ENCODE data around the gene SLFN12L. TPM values are rescaled to one million over a fixed set of nuclear protein-coding genes. Genes with fewer than 3 reads are reported as not detected.
"Not testable (repeated sequence)": the region's sequence is repeated elsewhere in the genome, so short reads cannot be mapped to it uniquely, and the experiment has no call there.

The SLFN12L gene
- total RNA-seq, 1 donor from 2014 or later, result 2.4 TPM

- POLR2A ChIA-PET, result interaction anchor here (0.6 to 3.8 kb wide), 5 partner anchors 9 to 160 kb away, joined by 3 to 49 read pairs (median 3); partner anchors contain the start of genes AP2B1 and PEX12
- ATAC-seq (ENCODE audit: low read depth) (no peak), DNase-seq (no peak)
- Mint-ChIP-seq H3K27me3 (no peaks in the 10 kb centered on the region), H3K36me3 (ENCODE audit: low read depth) (peaks cover 10% of the 10 kb centered on the region), H3K27ac (peak overlapping the region; percentile 93), H3K9me3 (no peaks in the 10 kb centered on the region), H3K4me3 (peak overlapping the region; percentile 96), H3K4me1 (peaks cover 25% of the 10 kb centered on the region)
- intact Hi-C loops (cut with micrococcal nuclease), result loop anchor here (1.0 kb wide), 2 partner anchors 10 to 19 kb away; partner anchors contain the start of genes AP2B1 and PEX12
- no peak for TF ChIP-seq CTCF (IDR thresholded peaks at IDR 0.05)
- CTCF ChIA-PET, result interaction anchor here (0.9 kb wide), 1 partner anchor 9 kb away, joined by 3 read pairs; no protein-coding TSS in a partner anchor
These were observed 31.1 kb upstream of the SLFN12L start for GRCh38 chr17:35568561-35568960.

DNA sequence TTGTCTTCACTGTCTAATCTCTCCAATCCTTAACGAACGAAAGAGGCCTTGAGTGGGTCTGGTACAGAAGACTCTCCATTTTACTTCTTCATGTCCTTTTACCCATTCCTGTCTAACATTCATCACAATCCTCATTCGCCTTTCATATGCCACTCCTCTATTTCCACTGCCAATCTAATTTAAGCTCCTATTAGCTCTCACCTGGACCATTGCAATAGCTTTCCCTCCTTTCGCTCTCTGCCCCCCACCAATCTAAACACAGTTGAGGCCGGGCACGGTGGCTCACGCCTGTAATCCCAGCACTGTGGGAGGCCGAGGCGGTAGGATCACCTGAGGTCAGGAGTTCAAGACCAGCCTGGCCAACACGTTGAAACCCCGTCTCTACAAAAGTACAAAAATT lies 29.5 kb upstream of the SLFN12L start:
- POLR2A ChIA-PET, result interaction anchor here (1.5 to 3.8 kb wide), 2 partner anchors 11 to 21 kb away, joined by 7 to 49 read pairs; partner anchors contain the start of genes AP2B1 and PEX12
- Mint-ChIP-seq H3K9me3 (no peaks in the 10 kb centered on the region), H3K4me3 (peak overlapping the region; percentile 96), H3K27me3 (peaks cover 2% of the 10 kb centered on the region), H3K36me3 (ENCODE audit: low read depth) (peaks cover 8% of the 10 kb centered on the region), H3K27ac (peak overlapping the region; percentile 24), H3K4me1 (peaks cover 25% of the 10 kb centered on the region)
- intact Hi-C loops (cut with micrococcal nuclease), result no loop called here
- DNase-seq (no peak), ATAC-seq (ENCODE audit: low read depth) (no peak)
- TF ChIP-seq CTCF (IDR thresholded peaks at IDR 0.05), result no peak
- CTCF ChIA-PET, result no interaction called here

- intact Hi-C loops (cut with micrococcal nuclease); H3K36me3 Mint-ChIP-seq (ENCODE audit: low read depth); DNase-seq; ATAC-seq (ENCODE audit: low read depth); H3K27ac Mint-ChIP-seq; H3K9me3 Mint-ChIP-seq; H3K4me1 Mint-ChIP-seq; CTCF ChIA-PET; H3K4me3 Mint-ChIP-seq: not testable (repeated sequence)
- POLR2A ChIA-PET, result interaction anchor here (0.7 kb wide), 2 partner anchors 116 to 1039 kb away, joined by 3 read pairs; no protein-coding TSS in a partner anchor
- peaks cover 16% of the 10 kb centered on the region for H3K27me3 Mint-ChIP-seq
These were observed 25.7 kb upstream of the SLFN12L start for GRCh38 chr17:35563181-35563580.

DNA sequence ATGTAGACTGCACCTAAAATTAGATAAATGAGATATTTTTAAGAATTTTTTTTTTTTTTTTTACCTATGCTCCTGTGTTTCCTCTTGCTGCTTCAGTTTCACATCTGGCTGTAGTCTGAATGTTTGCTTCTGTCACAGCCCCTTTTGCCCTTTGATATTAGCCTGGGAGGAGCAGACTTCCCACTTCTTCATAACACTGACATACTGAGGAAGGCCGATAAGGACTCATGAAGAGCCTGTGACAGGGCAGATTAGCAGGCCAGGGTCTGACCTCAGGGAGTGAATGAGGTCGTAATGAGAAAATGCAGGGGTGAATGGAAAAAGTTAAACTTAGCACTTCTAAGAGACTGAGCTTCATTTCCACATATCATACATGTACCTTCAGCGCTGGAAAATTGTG lies 23.2 kb upstream of the SLFN12L start, which contains the start of gene SLFN14:
SLFN14 (minus strand) TSS at position 117 of the 400 bp plus-strand sequence. CDS start 2,757 bp downstream, outside the sequence.
- CTCF ChIA-PET, result no interaction called here

DNA sequence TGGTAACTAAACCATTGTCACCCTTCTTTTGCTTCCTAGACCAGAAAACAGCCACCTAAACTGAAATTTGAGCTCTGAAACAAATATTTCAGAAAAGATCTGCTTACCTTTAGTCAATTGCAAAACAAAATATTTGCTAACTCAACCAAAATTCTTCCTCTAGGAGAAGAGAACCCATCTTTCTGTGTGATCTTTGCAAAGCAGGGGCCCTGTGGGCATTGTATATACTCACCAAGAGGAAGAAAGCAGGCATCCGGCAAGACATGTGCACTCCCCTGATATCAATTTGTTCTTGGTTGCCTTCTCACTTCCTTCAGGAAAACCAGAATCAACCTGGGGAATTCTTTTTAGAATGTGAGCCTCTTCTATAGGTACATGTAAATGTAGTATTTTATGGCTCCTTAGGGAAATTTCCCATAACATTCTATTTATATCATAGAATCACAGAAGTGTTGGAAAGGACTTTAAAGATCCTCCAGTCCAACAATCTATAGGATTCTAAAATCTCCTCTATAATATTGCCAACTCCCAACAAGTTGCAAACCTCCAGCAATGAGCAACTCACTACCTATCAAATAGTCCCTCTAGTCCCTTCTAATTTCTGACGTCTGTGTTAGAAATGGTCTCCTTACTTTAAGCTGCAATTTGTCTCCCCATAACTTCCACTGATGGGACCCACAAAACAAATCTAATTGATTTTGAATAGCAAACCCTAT lies 22.2 kb upstream of the SLFN12L start:
- no peaks in the 10 kb centered on the region for H3K36me3 Mint-ChIP-seq (ENCODE audit: low read depth)
- no peak overlapping the region for H3K4me3 Mint-ChIP-seq
- H3K9me3 Mint-ChIP-seq, result no peaks in the 10 kb centered on the region
- H3K27ac Mint-ChIP-seq, result no peak overlapping the region
- CTCF ChIA-PET, result interaction anchor here (1.0 kb wide), 1 partner anchor 8 kb away, joined by 3 read pairs; no protein-coding TSS in a partner anchor
- no peak for TF ChIP-seq CTCF (IDR thresholded peaks at IDR 0.05)
- POLR2A ChIA-PET, result interaction anchor here (0.6 kb wide), 1 partner anchor 1789 kb away, joined by 3 read pairs; no protein-coding TSS in a partner anchor
- H3K4me1 Mint-ChIP-seq, result no peaks in the 10 kb centered on the region
- no peak for DNase-seq
- no peak for ATAC-seq (ENCODE audit: low read depth)
- H3K27me3 Mint-ChIP-seq, result peaks cover 23% of the 10 kb centered on the region
- intact Hi-C loops (cut with micrococcal nuclease), result no loop called here

More for the DNA sequence above, 23.2 kb upstream of the SLFN12L start, which contains the start of gene SLFN14:
- Mint-ChIP-seq H3K27me3 (peaks cover 23% of the 10 kb centered on the region), H3K9me3 (no peaks in the 10 kb centered on the region), H3K4me3 (no peak within 1 kb of the TSS), H3K27ac (no peak within 1 kb of the TSS), H3K36me3 (ENCODE audit: low read depth) (no peaks in the 10 kb centered on the region), H3K4me1 (no peaks in the 10 kb centered on the region)
- intact Hi-C loops (cut with micrococcal nuclease), result no loop called here
- TF ChIP-seq CTCF (IDR thresholded peaks at IDR 0.05), result no peak
- no peak for ATAC-seq (ENCODE audit: low read depth)
- DNase-seq, result no peak
- POLR2A ChIA-PET, result no interaction called here
